Neural cell (in vitro differentiated cells): ENCODE data around the gene CBY1.

ENCODE experiments used
- CTCF ChIP-seq: fragments of 450-650 bp; IDR thresholded peaks from 2 replicates; pipeline ENCODE4 v1.5.1; 2014; ENCODE audit warnings: antibody characterized with exemption, mild to moderate bottlenecking, moderate library complexity; ENCODE audit not compliant: poor library complexity, severe bottlenecking
- EP300 ChIP-seq: fragments of 450-650 bp; conservative IDR thresholded peaks from 2 replicates; pipeline ENCODE4 v1.6.1; 2014; ENCODE audit warnings: antibody characterized with exemption, mild to moderate bottlenecking, moderate library complexity; ENCODE audit not compliant: poor library complexity, severe bottlenecking
- REST ChIP-seq: IDR thresholded peaks from 2 replicates; pipeline ENCODE4 v1.6.1; 2012; ENCODE audit warnings: borderline replicate concordance

GRCh38 chr22:38710866-38711265, 54.4 kb downstream of the CBY1 start:
- TF ChIP-seq CTCF, result no peak
- no peak for TF ChIP-seq EP300
- TF ChIP-seq REST, result no peak
